Measurements from ENCODE around the gene TECPR2. TPM values are rescaled to one million over a fixed set of nuclear protein-coding genes. Genes with fewer than 3 reads are reported as not detected.
A peak's percentile ranks its signal among the peaks of the same experiment; 100 is the strongest.

TECPR2 gene
- total and polyA plus RNA-seq, 2 of the 13 experiments (the other 11 are each of a cell fraction or from before 2014, with no cell fraction given) = 3.5 to 5.7 TPM

DNA sequence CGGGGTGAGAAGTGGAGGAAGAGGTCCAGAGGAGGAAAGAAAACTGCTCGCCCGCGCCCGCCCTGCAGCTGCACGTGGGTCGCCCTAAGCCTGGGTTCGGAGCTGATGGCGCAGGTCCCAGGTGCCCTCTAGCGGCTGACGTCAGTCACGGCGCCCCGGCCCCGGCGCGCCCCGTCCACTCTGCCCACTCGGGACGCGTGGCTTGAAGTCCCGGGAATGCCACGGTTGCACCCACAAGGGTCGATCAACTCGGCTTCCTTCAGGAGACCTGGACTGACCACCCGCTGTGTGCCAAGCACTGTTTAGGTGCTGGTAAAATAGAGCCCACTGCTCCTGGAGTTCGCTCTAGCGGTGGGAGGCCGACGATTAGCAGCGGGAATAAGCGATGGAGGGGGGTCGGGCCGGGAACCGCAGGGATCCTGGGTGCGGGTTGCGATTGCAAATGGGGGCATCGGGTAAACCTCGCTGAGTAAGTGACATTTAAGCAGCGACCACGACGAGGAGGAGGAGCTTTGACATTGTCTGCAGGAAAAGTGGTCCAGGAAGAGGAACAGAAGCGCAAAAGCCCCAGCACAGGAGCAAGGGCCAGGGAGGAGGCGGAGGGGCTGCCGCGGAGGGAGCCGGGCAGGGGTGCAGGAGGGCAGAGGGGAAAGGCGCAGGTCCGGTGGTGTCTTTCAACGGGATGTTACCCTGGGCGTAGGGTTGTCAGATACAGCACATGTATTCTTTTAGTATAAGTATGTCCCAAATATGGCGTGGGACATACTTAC lies 48.3 kb upstream of the TECPR2 start (continued):
- TF ChIP-seq, protein P1, sequence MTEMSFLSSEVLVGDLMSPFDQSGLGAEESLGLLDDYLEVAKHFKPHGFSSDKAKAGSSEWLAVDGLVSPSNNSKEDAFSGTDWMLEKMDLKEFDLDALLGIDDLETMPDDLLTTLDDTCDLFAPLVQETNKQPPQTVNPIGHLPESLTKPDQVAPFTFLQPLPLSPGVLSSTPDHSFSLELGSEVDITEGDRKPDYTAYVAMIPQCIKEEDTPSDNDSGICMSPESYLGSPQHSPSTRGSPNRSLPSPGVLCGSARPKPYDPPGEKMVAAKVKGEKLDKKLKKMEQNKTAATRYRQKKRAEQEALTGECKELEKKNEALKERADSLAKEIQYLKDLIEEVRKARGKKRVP (CRISPR knock-in tag; IDR thresholded peaks at IDR 0.05) = 0 out of 4 replicates have a peak, but pooled peaks of 1 of the 2 experiments have one; percentile 31
- no peak; the same call in 1 of the 2 replicates for TF ChIP-seq RNF2 (conservative IDR thresholded peaks at IDR 0.05; ENCODE audit: low read depth)
- TF ChIP-seq NFE2L2 (IDR thresholded peaks at IDR 0.05; ENCODE audit: low read length) = no peak
- TF ChIP-seq TAF15 (IDR thresholded peaks at IDR 0.05; ENCODE audit: low read depth, low read length, poor library complexity, severe bottlenecking) = no peak
- TF ChIP-seq NFYC (CRISPR knock-in tag; IDR thresholded peaks at IDR 0.05) = no peak
- TF ChIP-seq FOXM1 (CRISPR knock-in tag; IDR thresholded peaks at IDR 0.05) = no peak
- TF ChIP-seq SRSF1 (optimal IDR thresholded peaks at IDR 0.05; ENCODE audit: low read depth, low read length) = no peak
- TF ChIP-seq ZNF205 (CRISPR knock-in tag; IDR thresholded peaks at IDR 0.05) = no peak
- peak; percentile 87 for TF ChIP-seq TFDP2 (CRISPR knock-in tag; IDR thresholded peaks at IDR 0.05)
- no peak for TF ChIP-seq MAFF (IDR thresholded peaks at IDR 0.05; ENCODE audit: low read depth, low read length)
- TF ChIP-seq RBFOX2 (IDR thresholded peaks at IDR 0.05; ENCODE audit: low read depth, low read length) = 0 out of 2 replicates have a peak, but pooled peaks have one; percentile 46
- TF ChIP-seq ZNF816 (CRISPR knock-in tag; IDR thresholded peaks at IDR 0.05; ENCODE audit: borderline replicate concordance) = no peak
- no peak for TF ChIP-seq SOX6 (IDR thresholded peaks at IDR 0.05)
- peak; percentile 59; the same call in 1 of the 2 replicates for TF ChIP-seq SOX6 (CRISPR knock-in tag; IDR thresholded peaks at IDR 0.05)
- TF ChIP-seq KDM3A (CRISPR knock-in tag; IDR thresholded peaks at IDR 0.05; ENCODE audit: low read depth) = peak; percentile 92; the same call in 1 of the 2 replicates
- peak; percentile 96 for TF ChIP-seq STAG1 (CRISPR knock-in tag; IDR thresholded peaks at IDR 0.05)
- TF ChIP-seq JDP2 (CRISPR knock-in tag; IDR thresholded peaks at IDR 0.05; ENCODE audit: borderline replicate concordance) = no peak
- no peak for TF ChIP-seq TOE1 (CRISPR knock-in tag; IDR thresholded peaks at IDR 0.05)
- no peak for TF ChIP-seq MAFK (conservative IDR thresholded peaks at IDR 0.05 in 1 of 2, IDR thresholded peaks at IDR 0.05 in 1 of 2; ENCODE audit: low read length in 2 of 2)
- TF ChIP-seq BHLHE40 (IDR thresholded peaks at IDR 0.05; ENCODE audit: low read length) = peak; percentile 73
- TF ChIP-seq, protein P2, sequence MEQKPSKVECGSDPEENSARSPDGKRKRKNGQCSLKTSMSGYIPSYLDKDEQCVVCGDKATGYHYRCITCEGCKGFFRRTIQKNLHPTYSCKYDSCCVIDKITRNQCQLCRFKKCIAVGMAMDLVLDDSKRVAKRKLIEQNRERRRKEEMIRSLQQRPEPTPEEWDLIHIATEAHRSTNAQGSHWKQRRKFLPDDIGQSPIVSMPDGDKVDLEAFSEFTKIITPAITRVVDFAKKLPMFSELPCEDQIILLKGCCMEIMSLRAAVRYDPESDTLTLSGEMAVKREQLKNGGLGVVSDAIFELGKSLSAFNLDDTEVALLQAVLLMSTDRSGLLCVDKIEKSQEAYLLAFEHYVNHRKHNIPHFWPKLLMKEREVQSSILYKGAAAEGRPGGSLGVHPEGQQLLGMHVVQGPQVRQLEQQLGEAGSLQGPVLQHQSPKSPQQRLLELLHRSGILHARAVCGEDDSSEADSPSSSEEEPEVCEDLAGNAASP (CRISPR knock-in tag; IDR thresholded peaks at IDR 0.05; ENCODE audit: borderline replicate concordance) = 0 out of 2 replicates have a peak, but pooled peaks have one; percentile 40
- TF ChIP-seq NRL (CRISPR knock-in tag; IDR thresholded peaks at IDR 0.05; ENCODE audit: borderline replicate concordance) = peak; percentile 91
- peak; percentile 83 for TF ChIP-seq ZNF883 (CRISPR knock-in tag; IDR thresholded peaks at IDR 0.05; ENCODE audit: not compliant biosample characterization)
- TF ChIP-seq GABPB1 (CRISPR knock-in tag; IDR thresholded peaks at IDR 0.05) = peak; percentile 72; the same call in 1 of the 2 replicates
- TF ChIP-seq MED8 (CRISPR knock-in tag; IDR thresholded peaks at IDR 0.05; ENCODE audit: insufficient replicate concordance) = no peak
- TF ChIP-seq ZBTB25 (CRISPR knock-in tag; IDR thresholded peaks at IDR 0.05) = no peak
- peak; percentile 59; the same call in 1 of the 2 replicates for TF ChIP-seq MED13 (CRISPR knock-in tag; IDR thresholded peaks at IDR 0.05)
